ENCODE measurements around the gene CHAF1B. TPM values are rescaled to one million over a fixed set of nuclear protein-coding genes. Genes with fewer than 3 reads are reported as not detected.

CHAF1B gene
- total RNA-seq, 1 experiment from 2014 or later: 52.7 TPM

DNA sequence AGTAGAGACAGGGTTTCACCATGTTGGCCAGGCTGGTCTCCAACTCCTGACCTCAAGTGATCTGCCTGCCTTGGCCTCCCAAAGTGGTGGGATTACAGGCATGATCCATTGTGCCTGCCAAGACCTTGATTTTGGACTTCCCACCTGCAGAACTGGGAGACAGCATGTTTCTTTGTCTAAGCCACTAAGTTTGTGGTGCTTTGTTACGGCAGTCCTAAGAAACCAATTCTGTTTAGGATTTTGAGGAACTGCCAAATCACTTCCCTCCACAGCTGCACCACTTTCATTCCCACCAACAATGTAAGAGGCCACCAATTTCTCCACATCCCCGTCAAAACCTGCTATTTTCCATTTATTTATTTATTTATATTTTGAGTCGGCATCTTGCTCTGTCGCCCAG lies 46.1 kb downstream of the CHAF1B start:
- no TSS peak for BruUV-seq (replicated peaks)

DNA sequence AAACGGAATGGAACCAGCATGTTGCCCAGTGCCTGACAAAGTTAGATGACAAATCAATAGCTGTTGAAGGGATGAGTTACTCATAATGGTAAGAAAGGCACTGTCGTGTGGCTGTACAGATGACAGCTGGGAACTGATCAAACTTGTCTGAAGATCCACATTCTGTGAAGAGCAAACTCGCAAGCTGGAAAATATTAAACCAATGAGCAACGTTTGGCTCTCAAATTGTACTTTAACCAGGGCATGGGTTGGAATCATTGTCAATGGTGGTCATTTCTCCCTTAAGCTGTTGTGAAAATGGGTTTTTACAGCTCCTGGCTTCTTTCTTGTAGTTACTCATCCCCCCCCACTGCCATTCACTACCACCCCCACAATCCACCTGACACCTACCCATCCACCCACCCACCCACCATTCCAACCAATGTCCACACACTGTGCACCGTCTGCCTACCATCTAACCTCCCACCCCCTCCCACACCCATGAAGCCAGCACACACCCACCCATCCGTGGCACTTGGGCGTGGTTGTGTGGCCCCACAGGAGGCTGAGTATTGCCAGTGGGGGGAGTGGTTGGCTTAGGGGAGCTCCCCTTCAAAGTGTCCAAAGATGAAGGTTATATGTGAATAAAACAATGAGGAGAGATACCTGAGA lies 48.0 kb downstream of the CHAF1B start:
- H3K9me3 ChIP-seq (ENCODE audit: low read depth, low read length, poor library complexity, severe bottlenecking): no peaks in the 10 kb centered on the region
- H3K4me1 ChIP-seq (ENCODE audit: insufficient read depth, low read length, poor library complexity, severe bottlenecking): no peaks in the 10 kb centered on the region
- CTCF ChIA-PET: no interaction called here
- H3K36me3 ChIP-seq (ENCODE audit: insufficient read depth, low read length, poor library complexity, severe bottlenecking): no peaks in the 10 kb centered on the region
- POLR2A ChIA-PET (ENCODE audit: low non-redundant PET): no interaction called here
- no peak for DNase-seq (ENCODE audit: low spot score)
- H3K4me3 ChIP-seq (ENCODE audit: low read depth, low read length, poor library complexity, severe bottlenecking): no peak overlapping the region
- TF ChIP-seq EZH2 (IDR thresholded peaks at IDR 0.05; ENCODE audit: borderline replicate concordance, low read depth, low read length, poor library complexity, severe bottlenecking): no peak
- TF ChIP-seq, protein P1, sequence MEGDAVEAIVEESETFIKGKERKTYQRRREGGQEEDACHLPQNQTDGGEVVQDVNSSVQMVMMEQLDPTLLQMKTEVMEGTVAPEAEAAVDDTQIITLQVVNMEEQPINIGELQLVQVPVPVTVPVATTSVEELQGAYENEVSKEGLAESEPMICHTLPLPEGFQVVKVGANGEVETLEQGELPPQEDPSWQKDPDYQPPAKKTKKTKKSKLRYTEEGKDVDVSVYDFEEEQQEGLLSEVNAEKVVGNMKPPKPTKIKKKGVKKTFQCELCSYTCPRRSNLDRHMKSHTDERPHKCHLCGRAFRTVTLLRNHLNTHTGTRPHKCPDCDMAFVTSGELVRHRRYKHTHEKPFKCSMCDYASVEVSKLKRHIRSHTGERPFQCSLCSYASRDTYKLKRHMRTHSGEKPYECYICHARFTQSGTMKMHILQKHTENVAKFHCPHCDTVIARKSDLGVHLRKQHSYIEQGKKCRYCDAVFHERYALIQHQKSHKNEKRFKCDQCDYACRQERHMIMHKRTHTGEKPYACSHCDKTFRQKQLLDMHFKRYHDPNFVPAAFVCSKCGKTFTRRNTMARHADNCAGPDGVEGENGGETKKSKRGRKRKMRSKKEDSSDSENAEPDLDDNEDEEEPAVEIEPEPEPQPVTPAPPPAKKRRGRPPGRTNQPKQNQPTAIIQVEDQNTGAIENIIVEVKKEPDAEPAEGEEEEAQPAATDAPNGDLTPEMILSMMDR (conservative IDR thresholded peaks at IDR 0.05; ENCODE audit: low read depth, low read length): no peak
- intact Hi-C loops (cut with micrococcal nuclease; ENCODE audit: unreplicated experiment): no loop called here
- H3K27me3 ChIP-seq (replicated peaks; ENCODE audit: insufficient read depth, low read depth, low read length, poor library complexity): no peaks in the 10 kb centered on the region
- H3K27ac ChIP-seq (ENCODE audit: low read depth, low read length, poor library complexity, severe bottlenecking): no peak overlapping the region
- BruUV-seq (replicated peaks): no TSS peak

More for the DNA sequence above, 46.1 kb downstream of the CHAF1B start:
- ChIA-PET CTCF (no interaction called here), POLR2A (ENCODE audit: low non-redundant PET) (no interaction called here)
- no peaks in the 10 kb centered on the region for H3K4me1 ChIP-seq (ENCODE audit: insufficient read depth, low read length, poor library complexity, severe bottlenecking)
- no peak for TF ChIP-seq EZH2 (IDR thresholded peaks at IDR 0.05; ENCODE audit: borderline replicate concordance, low read depth, low read length, poor library complexity, severe bottlenecking)
- TF ChIP-seq, protein P1 (conservative IDR thresholded peaks at IDR 0.05; ENCODE audit: low read depth, low read length): no peak
- no peak overlapping the region for H3K27ac ChIP-seq (ENCODE audit: low read depth, low read length, poor library complexity, severe bottlenecking)
- H3K4me3 ChIP-seq (ENCODE audit: low read depth, low read length, poor library complexity, severe bottlenecking): no peak overlapping the region
- intact Hi-C loops (cut with micrococcal nuclease; ENCODE audit: unreplicated experiment): no loop called here
- DNase-seq (ENCODE audit: low spot score): no peak
- H3K36me3 ChIP-seq (ENCODE audit: insufficient read depth, low read length, poor library complexity, severe bottlenecking): no peaks in the 10 kb centered on the region
- no peaks in the 10 kb centered on the region for H3K27me3 ChIP-seq (replicated peaks; ENCODE audit: insufficient read depth, low read depth, low read length, poor library complexity)
- no peaks in the 10 kb centered on the region for H3K9me3 ChIP-seq (ENCODE audit: low read depth, low read length, poor library complexity, severe bottlenecking)

DNA sequence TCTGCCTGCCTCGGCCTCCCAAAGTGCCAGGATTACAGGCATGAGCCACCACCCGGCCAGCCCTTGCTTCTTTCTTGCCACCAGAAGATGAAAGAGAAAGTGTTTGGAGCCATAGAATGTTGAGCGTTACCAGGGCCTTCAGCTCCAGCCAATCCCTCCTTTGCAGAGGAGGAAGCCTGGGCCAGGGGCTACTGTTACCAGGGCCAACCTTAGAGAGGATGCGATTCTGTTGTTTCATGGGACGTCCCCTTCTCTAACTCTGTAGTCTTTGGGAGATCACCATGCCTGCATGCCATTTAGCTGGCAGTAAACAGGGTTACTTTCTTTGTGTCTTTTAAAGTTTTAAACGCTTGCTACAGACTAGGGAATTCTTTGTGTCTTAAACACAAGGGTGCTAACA lies 49.0 kb downstream of the CHAF1B start:
- Histone ChIP-seq H3K9me3 (ENCODE audit: low read depth, low read length, poor library complexity, severe bottlenecking) (no peaks in the 10 kb centered on the region), H3K27ac (ENCODE audit: low read depth, low read length, poor library complexity, severe bottlenecking) (no peak overlapping the region), H3K4me3 (ENCODE audit: low read depth, low read length, poor library complexity, severe bottlenecking) (no peak overlapping the region), H3K27me3 (replicated peaks; ENCODE audit: insufficient read depth, low read depth, low read length, poor library complexity) (no peaks in the 10 kb centered on the region), H3K4me1 (ENCODE audit: insufficient read depth, low read length, poor library complexity, severe bottlenecking) (no peaks in the 10 kb centered on the region), H3K36me3 (ENCODE audit: insufficient read depth, low read length, poor library complexity, severe bottlenecking) (no peaks in the 10 kb centered on the region)
- no TSS peak for BruUV-seq (replicated peaks)
- TF ChIP-seq, protein P1 (conservative IDR thresholded peaks at IDR 0.05; ENCODE audit: low read depth, low read length): no peak
- no peak for TF ChIP-seq EZH2 (IDR thresholded peaks at IDR 0.05; ENCODE audit: borderline replicate concordance, low read depth, low read length, poor library complexity, severe bottlenecking)
- ChIA-PET CTCF (no interaction called here), POLR2A (ENCODE audit: low non-redundant PET) (no interaction called here)
- intact Hi-C loops (cut with micrococcal nuclease; ENCODE audit: unreplicated experiment): no loop called here
- DNase-seq (ENCODE audit: low spot score): no peak

All from A673 (cell line).